ENCODE results near the gene CST11.

The CST11 gene

DNA sequence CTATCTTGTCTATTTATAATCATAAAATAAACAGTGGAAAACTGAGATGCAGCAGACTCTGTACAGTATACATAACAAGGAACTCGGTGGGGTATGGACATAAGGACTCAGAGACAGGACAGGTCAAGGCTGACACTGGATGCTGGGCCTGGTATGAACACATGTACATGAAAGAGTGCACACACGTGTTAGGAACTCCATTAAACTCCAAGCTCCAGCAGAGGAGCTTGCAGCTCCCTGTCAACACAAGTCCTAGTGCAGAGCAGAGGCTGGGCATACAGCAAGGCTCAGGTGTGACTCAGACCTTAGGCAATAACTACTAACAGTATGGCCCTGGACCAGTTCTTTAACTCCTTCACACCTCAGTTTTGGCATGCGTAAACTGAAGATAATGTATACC is 48.5 kb downstream of the CST11 start:
- no peak for DNase-seq (ENCODE audit: low read depth)
- no peak overlapping the region for H3K4me3 ChIP-seq (ENCODE audit: low read depth, low read length)

DNA sequence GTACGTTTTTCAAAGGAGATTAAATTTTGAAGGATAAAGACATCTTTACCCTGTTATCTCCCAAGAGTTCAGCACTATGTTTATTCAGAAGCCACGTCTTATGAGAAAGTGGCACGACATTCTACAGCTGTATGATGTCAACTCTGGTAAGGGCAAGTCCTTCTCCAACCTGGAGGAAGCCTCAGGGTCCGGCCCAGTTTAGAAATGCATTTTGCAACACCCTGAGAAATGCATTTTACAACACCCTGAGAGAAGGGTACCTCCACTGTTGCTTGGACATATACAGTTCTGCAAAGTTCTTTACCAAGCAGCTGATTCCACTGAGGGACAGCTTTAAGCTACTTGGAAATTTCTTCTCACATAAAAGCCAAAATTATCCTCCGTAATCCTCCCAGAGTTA is 48.9 kb downstream of the CST11 start:
- no peak for DNase-seq (ENCODE audit: low read depth)
- H3K4me3 ChIP-seq (ENCODE audit: low read depth, low read length) = no peak overlapping the region

DNA sequence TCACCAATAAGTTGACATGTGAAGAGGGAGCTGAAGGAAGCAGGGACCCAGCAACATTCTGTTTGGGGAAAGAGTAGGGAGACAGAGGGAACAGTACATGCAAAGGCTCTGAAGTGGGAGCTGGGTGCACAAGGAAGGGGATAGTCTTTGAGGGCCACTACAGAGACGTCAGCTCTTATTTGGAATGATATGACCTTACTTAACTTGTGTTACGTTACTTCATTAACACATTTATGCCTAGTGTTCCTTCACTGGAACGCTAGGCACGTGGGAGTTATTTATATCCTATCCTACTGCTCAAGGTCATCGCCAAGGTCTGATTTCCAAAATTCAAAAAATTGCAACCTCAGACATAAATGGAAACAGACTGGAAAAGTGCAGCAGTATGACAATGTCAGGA is 51.6 kb downstream of the CST11 start:
- H3K4me3 ChIP-seq (ENCODE audit: low read depth, low read length) = no peak overlapping the region
- no peak for DNase-seq (ENCODE audit: low read depth)
